ENCODE data around the gene TRMT13. TPM values are rescaled to one million over a fixed set of nuclear protein-coding genes. Genes with fewer than 3 reads are reported as not detected.

TRMT13 gene
- total RNA-seq, 1 experiment from 2014 or later = 19.4 TPM

GRCh38 chr1:100087396-100087795, 45.6 kb upstream of the TRMT13 start:
- H3K27ac Mint-ChIP-seq = no peak overlapping the region
- no peaks in the 10 kb centered on the region for H3K4me1 ChIP-seq (ENCODE audit: insufficient read depth, low read length)
- H3T11ph ChIP-seq (ENCODE audit: low read length) = no peak overlapping the region
- H3K9me3 ChIP-seq (ENCODE audit: control insufficient read depth, low read depth, low read length) = no peaks in the 10 kb centered on the region
- no peak overlapping the region for H3K4me2 ChIP-seq (ENCODE audit: insufficient read depth, insufficient read length, low read length)
- no peak overlapping the region for H2BK15ac ChIP-seq (ENCODE audit: low read depth, low read length)
- H3K79me2 ChIP-seq (ENCODE audit: insufficient read depth, low read length) = no peaks in the 10 kb centered on the region
- no peak overlapping the region for H2BK12ac ChIP-seq (ENCODE audit: insufficient read length, low read depth, low read length)
- TF ChIP-seq CTCF (conservative IDR thresholded peaks at IDR 0.05) = no peak
- H3K4ac ChIP-seq (ENCODE audit: low read depth, low read length) = no peak overlapping the region
- H2AK5ac ChIP-seq (ENCODE audit: insufficient read length, low read length) = no peak overlapping the region
- H3K27me3 ChIP-seq (ENCODE audit: insufficient read depth, low read length) = no peaks in the 10 kb centered on the region
- no peak overlapping the region for H4K5ac ChIP-seq (ENCODE audit: insufficient read length, low read depth, low read length)
- no peaks in the 10 kb centered on the region for H3K27me3 Mint-ChIP-seq (ENCODE audit: low read depth)
- no peak overlapping the region for H4K8ac ChIP-seq (replicated peaks; ENCODE audit: insufficient read length, low read depth, low read length)
- no peak overlapping the region for H2AFZ ChIP-seq (ENCODE audit: low read length)
- no peak overlapping the region for H3K23ac ChIP-seq (ENCODE audit: insufficient read length, low read depth, low read length)
- H2BK120ac ChIP-seq (ENCODE audit: low read depth, low read length, poor library complexity, severe bottlenecking) = no peak overlapping the region
- H4K20me1 ChIP-seq (ENCODE audit: control insufficient read depth, insufficient read depth, insufficient read length) = no peaks in the 10 kb centered on the region
- H3K36me3 Mint-ChIP-seq (ENCODE audit: insufficient read depth in 1 of 3, low read depth in 3 of 3) = peaks cover 0 to 33% (median 29%) of the 10 kb centered on the region in 3 experiments; a peak in 5 of 7 replicates
- H3K27ac ChIP-seq (ENCODE audit: insufficient read length, low read depth, low read length) = no peak overlapping the region
- no peak overlapping the region for H2BK20ac ChIP-seq (ENCODE audit: low read depth, low read length, poor library complexity, severe bottlenecking)
- no peak overlapping the region for H4K91ac ChIP-seq (ENCODE audit: insufficient read length, low read depth, low read length)
- H3K9me3 Mint-ChIP-seq = no peaks in the 10 kb centered on the region
- H3K9ac ChIP-seq (ENCODE audit: extremely low read depth, insufficient read length, low read length) = no peak overlapping the region
- WGBS (ENCODE audit: extremely low coverage, insufficient read length, low lambda C conversion rate) = no CpG with 5 or more reads among the region's 1 CpG
- no peaks in the 10 kb centered on the region for H3K79me1 ChIP-seq (ENCODE audit: insufficient read depth, low read depth, low read length, poor library complexity, severe bottlenecking)
- H3K4me3 Mint-ChIP-seq = no peak overlapping the region
- H3K23me2 ChIP-seq (ENCODE audit: insufficient read length, low read depth, low read length, poor library complexity, severe bottlenecking) = no peaks in the 10 kb centered on the region
- no peak overlapping the region for H3K14ac ChIP-seq (ENCODE audit: insufficient read depth, low read length)
- no peak overlapping the region for H3K56ac ChIP-seq (ENCODE audit: insufficient read length, low read depth, low read length)
- H3K18ac ChIP-seq (ENCODE audit: insufficient read length, low read depth, low read length) = no peak overlapping the region
- H2BK5ac ChIP-seq (ENCODE audit: insufficient read length, low read length) = no peak overlapping the region
- no peaks in the 10 kb centered on the region for H3K4me1 Mint-ChIP-seq
- no peak for DNase-seq

Measured in H9 (cell line).